Measurements from ENCODE around the gene LSAMP. TPM values are rescaled to one million over a fixed set of nuclear protein-coding genes. Genes with fewer than 3 reads are reported as not detected.

LSAMP gene
- total and polyA plus RNA-seq, 2 of the 8 experiments (the other 6 are each of a cell fraction or from before 2014, with no cell fraction given), result 1.8 to 5.7 TPM

- TF ChIP-seq GTF2F1 (IDR thresholded peaks at IDR 0.05; ENCODE audit: borderline replicate concordance, low read depth, low read length) (no peak), KDM5A (IDR thresholded peaks at IDR 0.05; ENCODE audit: low read length) (no peak), MAX (IDR thresholded peaks at IDR 0.05) (peak; percentile 93), KDM1A (IDR thresholded peaks at IDR 0.05; ENCODE audit: borderline replicate concordance, low read length) (no peak), SP4 (IDR thresholded peaks at IDR 0.05; ENCODE audit: low read length) (no peak), SIN3A (conservative IDR thresholded peaks at IDR 0.05 in 1 of 2, IDR thresholded peaks at IDR 0.05 in 1 of 2; ENCODE audit: low read depth in 1 of 2, low read length in 2 of 2) (peak; percentile 96), RXRA (IDR thresholded peaks at IDR 0.05; ENCODE audit: insufficient read depth, low read depth, low read length) (no peak), JUN (IDR thresholded peaks at IDR 0.05; ENCODE audit: low read depth, low read length) (no peak), POLR2A (IDR thresholded peaks at IDR 0.05; ENCODE audit: control extremely low read depth in 1 of 2, low read depth in 2 of 2, low read length in 2 of 2) (no peak), CHD7 (IDR thresholded peaks at IDR 0.05; ENCODE audit: insufficient replicate concordance, low read length) (no peak)
Measured at GRCh38 chr3:115783938-115784738, 661.1 kb downstream of the LSAMP start (continued).

Measured in H1 (cell line).